Measurements from ENCODE around the gene A1BG.
"Not testable (repeated sequence)": the region's sequence is repeated elsewhere in the genome, so short reads cannot be mapped to it uniquely, and the experiment has no call there.

The A1BG gene

GRCh38 chr19:58385891-58386575 is 32.7 kb upstream of the A1BG start:
- DNase-seq = peak; percentile 51

GRCh38 chr19:58385313-58385890 is 32.1 kb upstream of the A1BG start:
- DNase-seq = no peak

- DNase-seq = no peak
Measured at GRCh38 chr19:58382997-58383603, 29.8 kb upstream of the A1BG start.

- DNase-seq = peak; percentile 53
Measured at GRCh38 chr19:58381460-58382212, 28.3 kb upstream of the A1BG start.

- DNase-seq = peak; percentile 100
Measured at GRCh38 chr19:58380662-58381459, 27.6 kb upstream of the A1BG start, which contains the start of gene ZNF837. Gene ZNF837 (minus strand): TSS chr19:58381030. CDS start chr19:58369332, 11,698 bp downstream.

GRCh38 chr19:58380037-58380661 is 26.9 kb upstream of the A1BG start:
- DNase-seq = no peak

- DNase-seq = no peak
Measured at GRCh38 chr19:58379246-58379645, 26.0 kb upstream of the A1BG start.

GRCh38 chr19:58376724-58377123 is 23.4 kb upstream of the A1BG start:
- DNase-seq = not testable (repeated sequence)

GRCh38 chr19:58374200-58374599 is 20.9 kb upstream of the A1BG start:
- DNase-seq = no peak

GRCh38 chr19:58372311-58373133 is 19.2 kb upstream of the A1BG start:
- DNase-seq = no peak

GRCh38 chr19:58368561-58369360 is 15.5 kb upstream of the A1BG start:
- DNase-seq = no peak

- no peak for DNase-seq
Measured at GRCh38 chr19:58367698-58368454, 14.6 kb upstream of the A1BG start.

- no peak for DNase-seq
Measured at GRCh38 chr19:58366585-58367430, 13.5 kb upstream of the A1BG start.

GRCh38 chr19:58364146-58364545 is 10.9 kb upstream of the A1BG start:
- DNase-seq = no peak

GRCh38 chr19:58362272-58362994 is 9.1 kb upstream of the A1BG start, which contains the start of gene ZNF497:
Gene ZNF497 (minus strand): TSS chr19:58362751. CDS start chr19:58357635, 5,116 bp downstream.
- peak; percentile 98 for DNase-seq

GRCh38 chr19:58361900-58362271 is 8.6 kb upstream of the A1BG start:
- DNase-seq = peak; percentile 81

GRCh38 chr19:58357481-58358145 is 4.3 kb upstream of the A1BG start:
- no peak for DNase-seq
